RWPE1 (cell line): Measurements from ENCODE around the gene CCDC152.

ENCODE experiments used
- CTCF ChIA-PET: fragments of 350-600 bp; sonication (Branson Sonifier 250); formaldehyde crosslinking; extraction: SDS; loops from one replicate; lab custom pipeline; 2021; lab: Yijun Ruan, JAX
- POLR2A ChIA-PET: fragments of 400-600 bp; formaldehyde crosslinking; extraction: SDS; loops from one replicate; lab custom pipeline; 2020; ENCODE audit warnings: antibody characterized with exemption; ENCODE audit not compliant: low non-redundant PET; lab: Yijun Ruan, JAX
- DNase-seq: peaks from one replicate; pipeline ENCODE4 v3.0.0; 2012; ENCODE audit warnings: low spot score
- H3K27ac ChIP-seq: fragments of 450-650 bp; 2 replicates; pipeline ENCODE4 v1.5.1; 2017
- CTCF ChIP-seq: fragments of 450-650 bp; conservative IDR thresholded peaks from 2 replicates; pipeline ENCODE4 v1.5.1; 2017; ENCODE audit warnings: low read depth, mild to moderate bottlenecking

CCDC152 gene

GRCh38 chr5:42800748-42801330 is 44.2 kb downstream of the CCDC152 start:
- ChIA-PET POLR2A (no interaction called here), CTCF (interaction anchor here (0.6 kb wide), 1 partner anchor 1396 kb away, joined by 8 read pairs; no protein-coding TSS in a partner anchor)
- DNase-seq, result no peak
- TF ChIP-seq CTCF, result no peak
- no peak overlapping the region for H3K27ac ChIP-seq

GRCh38 chr5:42801516-42802166 is 45.0 kb downstream of the CCDC152 start:
- ChIA-PET POLR2A (no interaction called here), CTCF (interaction anchor here (0.6 kb wide), 1 partner anchor 1397 kb away, joined by 8 read pairs; no protein-coding TSS in a partner anchor)
- no peak overlapping the region for H3K27ac ChIP-seq
- no peak for DNase-seq
- no peak for TF ChIP-seq CTCF

- POLR2A ChIA-PET, result no interaction called here
- no peak overlapping the region for H3K27ac ChIP-seq
- CTCF ChIA-PET, result no interaction called here
- DNase-seq, result no peak
- no peak for TF ChIP-seq CTCF
Measured at GRCh38 chr5:42804717-42805339, 48.2 kb downstream of the CCDC152 start.

- ChIA-PET POLR2A (no interaction called here), CTCF (no interaction called here)
- H3K27ac ChIP-seq, result no peak overlapping the region
- DNase-seq, result no peak
- no peak for TF ChIP-seq CTCF
Measured at GRCh38 chr5:42806004-42806700, 49.5 kb downstream of the CCDC152 start.

GRCh38 chr5:42806701-42807262 is 50.2 kb downstream of the CCDC152 start:
- H3K27ac ChIP-seq, result no peak overlapping the region
- CTCF ChIA-PET, result no interaction called here
- POLR2A ChIA-PET, result no interaction called here
- TF ChIP-seq CTCF, result no peak
- DNase-seq, result no peak
